GM21717 (cell line): ENCODE data around the gene BCAS3.

ENCODE experiments used
- ATAC-seq: cut with Tn5 transposase; IDR thresholded peaks from one replicate; pipeline ENCODE4 v1.9.1; 2021; ENCODE audit warnings: mild to moderate bottlenecking, moderate library complexity; ENCODE audit not compliant: unreplicated experiment

Gene BCAS3

GRCh38 chr17:61117983-61118382, 440.3 kb downstream of the BCAS3 start:
- ATAC-seq, result no peak

GRCh38 chr17:61118871-61119270, 441.2 kb downstream of the BCAS3 start:
- ATAC-seq, result no peak

DNA sequence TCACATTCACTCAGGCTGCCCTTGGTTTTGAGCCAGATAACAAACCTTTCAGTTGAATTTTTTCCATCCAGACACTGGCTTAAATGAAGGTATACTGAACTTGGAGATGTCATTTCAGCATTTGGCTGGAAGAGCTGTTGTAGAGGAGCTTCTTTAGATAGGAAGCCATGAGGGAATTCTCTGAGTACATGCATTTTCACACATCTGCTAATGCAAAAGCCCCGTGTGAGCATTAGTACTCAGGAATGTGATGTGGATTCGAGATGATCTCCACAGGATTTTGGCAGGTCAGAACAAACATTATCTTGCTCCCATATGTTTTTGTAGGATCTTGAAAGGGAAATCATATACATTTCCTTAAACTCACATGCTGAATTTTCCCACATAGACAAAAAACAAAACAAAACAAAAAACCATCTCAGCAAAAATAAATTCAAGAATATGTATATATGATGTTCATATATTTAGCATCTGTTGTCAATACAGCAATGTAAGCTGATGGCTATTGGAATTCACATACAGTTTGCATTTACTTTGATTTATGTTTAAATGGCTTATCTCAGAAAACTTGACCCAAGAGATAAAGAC, 444.8 kb downstream of the BCAS3 start:
- ATAC-seq, result no peak

DNA sequence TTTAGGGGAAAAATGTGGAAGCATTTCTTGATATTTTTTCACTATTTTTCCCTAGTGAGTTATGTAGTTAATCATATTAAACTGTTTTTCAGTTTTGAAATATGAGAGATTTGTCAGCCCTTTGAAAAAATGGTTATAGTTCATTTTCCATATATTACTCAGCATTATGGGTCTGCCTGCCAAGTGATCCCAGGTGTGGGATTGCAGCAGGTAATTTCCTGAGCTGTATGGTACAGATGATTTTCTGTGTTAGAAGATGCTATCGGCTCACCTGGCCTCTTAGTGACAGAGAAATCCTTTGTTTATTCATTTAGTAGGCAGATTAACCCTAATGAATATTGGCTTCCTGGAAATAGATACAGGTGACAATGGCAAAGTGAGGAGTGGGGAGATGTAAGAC, 446.9 kb downstream of the BCAS3 start:
- no peak for ATAC-seq

GRCh38 chr17:61126473-61127249, 449.0 kb downstream of the BCAS3 start:
- ATAC-seq, result no peak

DNA sequence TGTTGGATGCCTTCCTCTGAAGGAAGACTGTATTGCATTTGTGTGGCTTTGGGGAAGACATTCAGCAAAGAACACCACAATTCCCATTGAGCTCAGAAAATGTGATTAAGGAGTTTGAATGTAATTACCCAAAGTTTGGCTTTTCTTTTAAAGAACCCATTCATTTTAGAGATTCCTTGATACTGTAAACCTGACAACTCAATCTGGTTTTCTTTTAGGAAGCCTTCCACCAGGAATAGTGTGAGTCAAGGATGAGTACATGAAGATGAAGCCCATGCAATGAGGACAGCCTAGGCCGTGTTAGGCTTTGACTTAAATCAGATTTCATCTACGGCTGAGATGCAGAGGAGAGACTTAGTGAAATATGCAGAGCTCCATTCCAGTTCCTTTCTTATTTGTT, 450.3 kb downstream of the BCAS3 start:
- no peak for ATAC-seq

- no peak for ATAC-seq
Observed at GRCh38 chr17:61128661-61129115, 451.0 kb downstream of the BCAS3 start.

GRCh38 chr17:61129267-61130254, 451.9 kb downstream of the BCAS3 start:
- no peak for ATAC-seq

DNA sequence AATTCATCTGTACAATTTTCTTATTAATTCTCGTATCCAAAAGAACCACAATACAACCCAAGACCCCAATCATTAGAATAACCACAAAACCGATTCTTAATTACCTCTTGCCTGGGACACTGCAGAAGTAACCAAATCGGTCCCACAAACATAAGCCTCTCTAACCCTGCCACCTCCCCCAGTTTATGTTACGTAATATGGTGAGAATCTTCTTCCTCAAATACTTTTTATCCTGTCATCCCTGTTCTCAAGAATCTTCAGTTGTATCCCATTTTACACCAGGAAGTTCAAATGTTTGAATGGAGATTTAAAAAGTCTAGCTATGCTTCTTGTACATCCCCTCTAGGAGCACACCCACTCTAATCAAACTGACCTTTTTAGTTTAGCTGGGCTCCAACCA, 452.7 kb downstream of the BCAS3 start:
- no peak for ATAC-seq

GRCh38 chr17:61131585-61131984, 453.9 kb downstream of the BCAS3 start:
- no peak for ATAC-seq

DNA sequence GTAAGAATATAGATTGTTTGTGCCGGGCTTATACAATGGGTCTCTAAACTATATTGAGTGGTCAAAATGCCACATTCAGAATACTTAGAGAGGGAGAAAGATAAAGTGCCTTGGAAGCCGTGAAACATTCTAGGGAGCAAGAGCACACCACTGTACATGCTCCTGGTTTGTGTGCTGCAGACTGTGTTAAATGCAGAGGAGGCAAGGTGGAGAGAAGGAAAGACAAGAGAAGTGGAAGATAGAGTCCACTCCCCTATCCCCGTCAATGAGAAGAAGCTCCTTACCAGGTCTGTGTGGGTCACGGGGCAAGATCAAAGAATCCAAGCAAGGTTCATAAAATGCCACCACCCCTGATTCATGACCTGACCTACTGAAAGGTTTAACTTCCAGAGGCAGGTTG, 454.9 kb downstream of the BCAS3 start:
- no peak for ATAC-seq

DNA sequence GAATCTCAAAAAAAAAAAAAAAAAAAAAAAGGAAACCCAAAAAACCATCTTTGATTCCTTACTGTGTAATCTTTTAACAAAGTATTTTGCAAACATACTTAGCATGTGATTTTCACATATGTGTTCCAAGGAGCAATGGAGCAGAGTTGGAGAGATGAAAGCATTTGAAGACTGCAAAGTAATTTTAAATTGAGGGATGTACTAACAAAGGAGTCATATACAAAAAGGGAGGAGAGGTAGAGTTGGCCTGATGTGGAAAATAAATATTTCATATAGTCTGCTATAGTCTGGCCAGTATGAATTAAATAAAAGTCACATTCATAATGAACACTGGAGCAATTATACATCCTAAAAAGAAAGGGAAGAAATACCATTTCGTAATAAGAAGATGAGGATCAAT, 456.2 kb downstream of the BCAS3 start:
- ATAC-seq, result no peak

DNA sequence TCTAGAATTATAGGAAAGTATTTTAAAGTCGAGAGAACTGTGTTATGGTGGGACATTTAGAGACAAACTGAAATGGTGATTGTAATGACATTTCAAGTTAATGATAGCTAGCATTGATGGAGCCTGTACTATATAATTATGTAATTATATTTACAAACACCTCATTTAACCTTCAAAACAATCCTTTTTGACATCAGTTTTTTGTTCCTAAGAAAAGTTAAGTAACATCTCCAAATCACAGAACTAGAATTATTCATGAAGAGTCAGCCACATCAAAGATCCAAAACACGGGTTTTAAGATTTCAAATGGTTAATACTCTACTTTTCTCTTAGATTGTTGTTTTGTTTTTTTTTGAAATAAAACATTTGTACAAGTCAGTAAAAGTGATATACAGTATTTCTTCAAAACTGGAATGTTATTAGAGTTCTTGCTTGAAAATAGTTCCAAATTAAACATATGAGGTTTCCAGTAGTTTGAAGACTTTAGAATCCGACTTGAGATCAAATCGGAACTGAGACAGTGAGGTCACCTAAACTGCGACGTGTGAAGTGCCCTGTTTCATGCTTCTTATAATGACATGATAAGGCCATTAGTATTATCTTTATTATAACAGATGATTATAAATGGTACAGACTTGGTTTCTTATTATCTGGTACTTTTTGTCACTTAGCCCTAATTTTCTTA, 457.0 kb downstream of the BCAS3 start:
- no peak for ATAC-seq

DNA sequence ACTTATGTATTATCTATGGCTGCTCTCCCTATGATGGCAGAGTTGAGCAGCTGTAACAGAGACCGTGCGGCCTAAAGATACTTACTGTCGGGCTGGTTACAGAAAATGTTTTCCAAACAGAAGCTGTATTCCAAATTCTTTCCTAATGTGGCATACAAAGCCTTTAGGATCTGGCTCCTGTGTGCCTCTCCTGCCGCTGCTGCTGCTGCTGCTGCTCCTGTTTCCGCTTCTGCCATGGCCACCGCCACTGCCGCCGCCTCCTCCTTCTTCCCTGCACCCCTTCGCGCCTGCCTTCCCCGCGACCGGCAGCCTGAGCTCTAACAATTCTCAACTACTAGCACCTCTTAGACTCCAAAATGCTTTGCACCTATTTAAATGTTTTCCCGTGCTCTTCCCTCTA, 458.1 kb downstream of the BCAS3 start:
- no peak for ATAC-seq

DNA sequence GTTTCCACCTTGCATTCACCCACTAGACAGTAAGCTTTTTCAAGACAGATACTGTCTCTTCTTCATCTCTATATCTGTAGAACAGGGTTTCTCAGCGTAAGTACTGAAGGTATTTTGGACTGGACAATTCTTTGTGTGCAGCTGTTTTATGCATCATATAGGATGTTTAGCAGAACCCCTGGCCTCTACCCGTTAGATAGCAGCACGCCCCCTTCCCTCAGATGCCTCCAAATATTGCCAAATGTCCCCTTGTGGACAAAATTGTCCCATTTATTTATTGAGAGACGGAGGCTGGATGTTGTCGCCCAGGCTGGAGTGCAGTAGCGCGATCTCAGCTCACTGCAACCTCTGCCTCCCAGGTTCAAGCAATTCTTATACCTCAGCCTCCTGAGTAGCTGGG, 458.6 kb downstream of the BCAS3 start:
- no peak for ATAC-seq

- no peak for ATAC-seq
Observed at GRCh38 chr17:61139219-61139618, 461.6 kb downstream of the BCAS3 start.

GRCh38 chr17:61140081-61140786, 462.6 kb downstream of the BCAS3 start:
- ATAC-seq, result no peak

- no peak for ATAC-seq
Observed at GRCh38 chr17:61143026-61143425, 465.4 kb downstream of the BCAS3 start.

GRCh38 chr17:61144137-61144536, 466.5 kb downstream of the BCAS3 start:
- ATAC-seq, result no peak
